HepG2 (cell line): ENCODE data around the gene PXT1. TPM values are rescaled to one million over a fixed set of nuclear protein-coding genes. Genes with fewer than 3 reads are reported as not detected.
A peak's percentile ranks its signal among the peaks of the same experiment; 100 is the strongest.

Experiments used
- CBX5 ChIP-seq: sonication (generic); formaldehyde crosslinking; IDR thresholded peaks from 2 replicates; pipeline ENCODE4 v1.4.0; 2020; ENCODE audit warnings: missing genetic modification reagents, borderline replicate concordance
- CEBPZ ChIP-seq: IDR thresholded peaks from 2 replicates; pipeline ENCODE4 v1.6.1; 2012; ENCODE audit warnings: low read length, improper control_type of control experiment
- DPF2 ChIP-seq: sonication (generic); formaldehyde crosslinking; IDR thresholded peaks from 2 replicates; pipeline ENCODE4 v1.4.0; 2020; ENCODE audit warnings: mild to moderate bottlenecking, low read depth, missing genetic modification reagents, borderline replicate concordance
- HMGXB4 ChIP-seq, 2 experiments: sonication (generic) in 1 of 2; formaldehyde crosslinking in 1 of 2; IDR thresholded peaks; 2 replicates each; pipeline versions ENCODE4 v1.4.0 to v1.6.1; 2018 to 2020; ENCODE audit warnings: missing genetic modification reagents in 2 of 2, borderline replicate concordance in 1 of 2, low read depth in 1 of 2, mild to moderate bottlenecking in 1 of 2, missing biosample characterization in 1 of 2
- KDM5A ChIP-seq: fragments of 200-600 bp; sonication (generic); IDR thresholded peaks from 2 replicates; pipeline ENCODE4 v1.7.0; 2018; ENCODE audit warnings: antibody characterized with exemption, mild to moderate bottlenecking, low read length, borderline replicate concordance
- KLF9 ChIP-seq: IDR thresholded peaks from 2 replicates; pipeline ENCODE4 v1.6.1; 2016; ENCODE audit warnings: low read depth
- MYPOP ChIP-seq: sonication (generic); formaldehyde crosslinking; IDR thresholded peaks from 2 replicates; pipeline ENCODE4 v1.8.1; 2023; ENCODE audit warnings: mild to moderate bottlenecking, moderate library complexity, missing genetic modification reagents
- POGZ ChIP-seq: sonication (generic); formaldehyde crosslinking; IDR thresholded peaks from 2 replicates; pipeline ENCODE4 v1.4.0; 2020; ENCODE audit warnings: mild to moderate bottlenecking, missing genetic modification reagents
- RFX3 ChIP-seq: IDR thresholded peaks from 2 replicates; pipeline ENCODE4 v1.6.1; 2016; ENCODE audit warnings: missing biosample characterization, missing genetic modification reagents
- SP4 ChIP-seq: sonication (generic); formaldehyde crosslinking; IDR thresholded peaks from 2 replicates; pipeline ENCODE4 v1.8.1; 2023; ENCODE audit warnings: mild to moderate bottlenecking, missing genetic modification reagents
- YY1 ChIP-seq: IDR thresholded peaks from 2 replicates; pipeline ENCODE4 v1.6.1; 2011; ENCODE audit warnings: low read length, low read depth, moderate library complexity, mild to moderate bottlenecking; ENCODE audit not compliant: insufficient read depth, insufficient replicate concordance
- ZBTB21 ChIP-seq: sonication (generic); formaldehyde crosslinking; IDR thresholded peaks from 2 replicates; pipeline ENCODE4 v1.4.0; 2020; ENCODE audit warnings: missing genetic modification reagents
- ZBTB7B ChIP-seq: sonication (generic); formaldehyde crosslinking; IDR thresholded peaks from 2 replicates; pipeline ENCODE4 v1.4.0; 2020; ENCODE audit warnings: missing genetic modification reagents
- ZFP36L2 ChIP-seq: sonication (generic); formaldehyde crosslinking; IDR thresholded peaks from 2 replicates; pipeline ENCODE4 v1.4.0; 2020; ENCODE audit warnings: missing genetic modification reagents
- ZMYM3 ChIP-seq: sonication (generic); formaldehyde crosslinking; IDR thresholded peaks from 2 replicates; pipeline ENCODE4 v1.5.1; 2020; ENCODE audit warnings: mild to moderate bottlenecking, missing genetic modification reagents
- ZNF160 ChIP-seq: sonication (generic); formaldehyde crosslinking; IDR thresholded peaks from 2 replicates; pipeline ENCODE4 v1.8.0; 2022; ENCODE audit warnings: mild to moderate bottlenecking, inconsistent platforms, missing genetic modification reagents
- ZNF329 ChIP-seq: sonication (generic); formaldehyde crosslinking; IDR thresholded peaks from 2 replicates; pipeline ENCODE4 v1.9.0; 2021; ENCODE audit warnings: low read depth, mild to moderate bottlenecking, missing genetic modification reagents
- ZNF512B ChIP-seq: sonication (generic); formaldehyde crosslinking; IDR thresholded peaks from 2 replicates; pipeline ENCODE4 v1.5.1; 2020; ENCODE audit warnings: missing genetic modification reagents, mild to moderate bottlenecking, borderline replicate concordance
- ZNF713 ChIP-seq: sonication (generic); formaldehyde crosslinking; IDR thresholded peaks from 2 replicates; pipeline ENCODE4 v1.4.0; 2020; ENCODE audit warnings: mild to moderate bottlenecking, missing genetic modification reagents
- ZSCAN20 ChIP-seq: sonication (generic); formaldehyde crosslinking; IDR thresholded peaks from 2 replicates; pipeline ENCODE4 v1.4.0; 2020; ENCODE audit warnings: missing genetic modification reagents, mild to moderate bottlenecking, borderline replicate concordance
- polyA plus RNA-seq, 8 experiments: library from polyadenylated mRNA; depleted of rRNA in 3 of 8; stranded (reverse) in 7 of 8; unstranded in 1 of 8; fragments of >200 nt; fragmentation: Illumina TruSeq in 4 of 8; extraction: Trizol in 4 of 8; gene quantifications; 2 replicates each; pipeline versions ENCODE4 v1.2.1 to v1.2.3, GENCODE V29; 2011 to 2016; ENCODE audit warnings: low read depth in 4 of 8, missing spikeins in 1 of 8, mixed read lengths in 1 of 8; ENCODE audit not compliant: insufficient read depth in 1 of 8
- total RNA-seq, 5 experiments: library from RNA; depleted of rRNA; stranded (reverse); fragments of >200 nt; fragmentation: Illumina TruSeq; extraction: Trizol; gene quantifications; 2 replicates each; pipeline ENCODE4 v1.2.3, GENCODE V29; 2016; ENCODE audit warnings: low read depth in 1 of 5

PXT1 gene
- total and polyA plus RNA-seq, 2 of the 13 experiments (the other 11 are each of a cell fraction or from before 2014, with no cell fraction given): 0.04 TPM; not detected in 1

GRCh38 chr6:36340618-36341454, 101.8 kb downstream of the PXT1 start (continued):
- TF ChIP-seq CEBPZ (no peak), ZBTB7B (CRISPR knock-in tag) (0 out of 2 replicates have a peak, but pooled peaks have one; percentile 15), HMGXB4 (CRISPR knock-in tag; IDR thresholded peaks at IDR 0.05; ENCODE audit: borderline replicate concordance in 1 of 2, low read depth in 1 of 2) (peak; percentile 87 to 88; a peak in 3 of 4 replicates), ZNF713 (CRISPR knock-in tag) (no peak), ZNF160 (CRISPR knock-in tag) (no peak), MYPOP (CRISPR knock-in tag) (peak; percentile 79; the same call in 1 of the 2 replicates), KLF9 (CRISPR knock-in tag) (no peak; the same call in 1 of the 2 replicates), ZMYM3 (CRISPR knock-in tag) (peak; percentile 58; the same call in 1 of the 2 replicates), KDM5A (no peak), YY1 (peak; percentile 87), SP4 (CRISPR knock-in tag) (0 out of 2 replicates have a peak, but pooled peaks have one; percentile 27), ZBTB21 (CRISPR knock-in tag) (peak; percentile 17; the same call in 1 of the 2 replicates), CBX5 (CRISPR knock-in tag) (peak; percentile 36; the same call in 1 of the 2 replicates), ZSCAN20 (CRISPR knock-in tag) (no peak), RFX3 (no peak), ZNF329 (CRISPR knock-in tag) (no peak), ZFP36L2 (CRISPR knock-in tag) (no peak), DPF2 (CRISPR knock-in tag) (no peak), POGZ (CRISPR knock-in tag) (no peak), ZNF512B (CRISPR knock-in tag) (no peak)
